B cell (primary cell): ENCODE measurements around the gene CLSTN2.

Experiments
- EZH2 ChIP-seq: IDR thresholded peaks from 2 replicates; pipeline ENCODE4 v1.6.1; 2012; ENCODE audit warnings: borderline replicate concordance, low read depth, mild to moderate bottlenecking, moderate library complexity, low read length; ENCODE audit not compliant: insufficient read depth, poor library complexity, severe bottlenecking
- TF ChIP-seq, protein P1 (sequence below): fragments of 200-600 bp; IDR thresholded peaks from one replicate; pipeline ENCODE4 v1.8.0; 2022; ENCODE audit warnings: antibody characterized with exemption, mild to moderate bottlenecking

DNA sequence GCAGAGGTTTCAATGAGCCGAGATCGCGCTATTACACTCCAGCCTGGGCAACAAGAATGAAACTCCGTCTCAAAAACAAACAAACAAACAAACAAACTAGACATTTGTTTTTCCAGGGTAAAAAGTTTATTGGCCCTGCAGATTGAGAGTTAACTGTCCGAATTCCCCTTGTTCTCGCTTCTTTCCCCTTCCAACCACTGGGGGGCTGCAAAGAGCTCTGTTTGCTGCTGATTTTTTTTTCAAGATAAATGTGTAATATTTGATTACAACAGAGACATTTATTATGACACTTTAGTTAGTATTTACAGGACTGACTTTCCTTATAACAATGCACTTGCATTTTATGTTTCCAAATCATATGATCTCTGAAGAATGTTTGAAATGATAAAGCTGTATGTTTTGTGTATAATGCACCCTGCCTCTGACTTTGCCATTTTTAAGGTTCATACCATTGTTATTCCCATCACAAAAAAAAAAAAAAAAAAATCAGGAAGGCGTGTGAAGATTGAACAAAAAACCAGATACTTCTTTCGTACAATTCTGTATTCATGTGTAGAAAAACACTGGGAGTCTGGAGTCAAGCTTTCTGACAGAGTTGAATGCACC lies 2.8 kb downstream of the CLSTN2 start:
- TF ChIP-seq, protein P1, sequence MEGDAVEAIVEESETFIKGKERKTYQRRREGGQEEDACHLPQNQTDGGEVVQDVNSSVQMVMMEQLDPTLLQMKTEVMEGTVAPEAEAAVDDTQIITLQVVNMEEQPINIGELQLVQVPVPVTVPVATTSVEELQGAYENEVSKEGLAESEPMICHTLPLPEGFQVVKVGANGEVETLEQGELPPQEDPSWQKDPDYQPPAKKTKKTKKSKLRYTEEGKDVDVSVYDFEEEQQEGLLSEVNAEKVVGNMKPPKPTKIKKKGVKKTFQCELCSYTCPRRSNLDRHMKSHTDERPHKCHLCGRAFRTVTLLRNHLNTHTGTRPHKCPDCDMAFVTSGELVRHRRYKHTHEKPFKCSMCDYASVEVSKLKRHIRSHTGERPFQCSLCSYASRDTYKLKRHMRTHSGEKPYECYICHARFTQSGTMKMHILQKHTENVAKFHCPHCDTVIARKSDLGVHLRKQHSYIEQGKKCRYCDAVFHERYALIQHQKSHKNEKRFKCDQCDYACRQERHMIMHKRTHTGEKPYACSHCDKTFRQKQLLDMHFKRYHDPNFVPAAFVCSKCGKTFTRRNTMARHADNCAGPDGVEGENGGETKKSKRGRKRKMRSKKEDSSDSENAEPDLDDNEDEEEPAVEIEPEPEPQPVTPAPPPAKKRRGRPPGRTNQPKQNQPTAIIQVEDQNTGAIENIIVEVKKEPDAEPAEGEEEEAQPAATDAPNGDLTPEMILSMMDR: peak; percentile 47
- TF ChIP-seq EZH2: no peak
